Upper lobe of left lung (tissue), 6 donors: ENCODE measurements around the gene FN3K. TPM values are rescaled to one million over a fixed set of nuclear protein-coding genes. Genes with fewer than 3 reads are reported as not detected.
A peak's percentile ranks its signal among the peaks of the same experiment; 100 is the strongest.
"Not testable (repeated sequence)": the region's sequence is repeated elsewhere in the genome, so short reads cannot be mapped to it uniquely, and the experiment has no call there.

Source experiments
- ATAC-seq, 2 donors: fragments of 200-7000 bp; cut with Tn5 transposase; one replicate each; pipeline ENCODE4 v1.9.1; 2022; ENCODE audit warnings: mild to moderate bottlenecking in 2 of 2, moderate library complexity in 2 of 2; ENCODE audit not compliant: low FRiP score in 2 of 2
- DNase-seq, 2 donors: peaks; one replicate each; pipeline ENCODE4 v3.0.0-alpha.2; 2019 to 2020
- H3K27ac ChIP-seq, 4 donors: fragments of 200-600 bp; sonication (generic); one replicate each; pipeline ENCODE4 v1.5.1; 2016 to 2019
- H3K27me3 ChIP-seq, 4 donors: fragments of 200-600 bp; sonication (generic); one replicate each; pipeline ENCODE4 v1.5.1; 2017 to 2019
- H3K36me3 ChIP-seq, 4 donors: fragments of 200-600 bp; sonication (generic); one replicate each; pipeline ENCODE4 v1.5.1; 2016 to 2019
- H3K4me1 ChIP-seq, 4 donors: fragments of 200-600 bp; sonication (generic); one replicate each; pipeline ENCODE4 v1.5.1; 2018 to 2019
- H3K4me3 ChIP-seq, 4 donors: fragments of 200-600 bp; sonication (generic); one replicate each; pipeline ENCODE4 v1.5.1; 2017 to 2019; ENCODE audit warnings: mild to moderate bottlenecking in 2 of 4, moderate library complexity in 1 of 4
- H3K9me3 ChIP-seq, 4 donors: fragments of 200-600 bp; sonication (generic); one replicate each; pipeline ENCODE4 v1.5.1; 2018 to 2019
- EP300 ChIP-seq, 4 donors: sonication (generic); formaldehyde crosslinking; IDR thresholded peaks; one replicate each; pipeline ENCODE4 v1.5.1; 2017; ENCODE audit warnings: antibody characterized with exemption in 4 of 4, control low read depth in 2 of 4
- POLR2A ChIP-seq, 4 donors: fragments of 450-650 bp; IDR thresholded peaks; one replicate each; pipeline ENCODE4 v1.5.1; 2016 to 2017; ENCODE audit warnings: antibody characterized with exemption in 4 of 4, mild to moderate bottlenecking in 2 of 4
- POLR2AphosphoS5 ChIP-seq, 2 donors: sonication (generic); formaldehyde crosslinking; IDR thresholded peaks; one replicate each; pipeline ENCODE4 v1.5.1; 2017; ENCODE audit warnings: antibody characterized with exemption in 2 of 2
- WGBS, 2 donors: methylation state at CpG; one replicate each; pipeline ENCODE4 v1.1.5; 2017 to 2018; 5-methylcytosine and 5-hydroxymethylcytosine counted together
- total RNA-seq, 6 donors: library from RNA; depleted of rRNA in 4 of 6; stranded (reverse); fragments of >200 nt in 4 of 6; gene quantifications; one replicate each; pipeline versions ENCODE4 v1.1.0 to v1.2.1, GENCODE V29; 2016 to 2021
- TF ChIP-seq, protein P1 (sequence below), 6 experiments: fragments of 450-650 bp in 4 of 6; fragments of 200-600 bp in 2 of 6; sonication (generic) in 2 of 6; IDR thresholded peaks; one replicate each; pipeline ENCODE4 v1.5.1; 2016 to 2019; ENCODE audit warnings: antibody characterized with exemption in 6 of 6
- donor health status: DM: no; HTN: no; CAD: no; lungs with moderate emphysema.
- donor health status: DM: no; HTN: yes; CAD: no; lungs with severe emphysema.

Gene FN3K
- total RNA-seq, 6 donors from 2014 or later, result 10.8 to 63.9 (median 30.7) TPM

DNA sequence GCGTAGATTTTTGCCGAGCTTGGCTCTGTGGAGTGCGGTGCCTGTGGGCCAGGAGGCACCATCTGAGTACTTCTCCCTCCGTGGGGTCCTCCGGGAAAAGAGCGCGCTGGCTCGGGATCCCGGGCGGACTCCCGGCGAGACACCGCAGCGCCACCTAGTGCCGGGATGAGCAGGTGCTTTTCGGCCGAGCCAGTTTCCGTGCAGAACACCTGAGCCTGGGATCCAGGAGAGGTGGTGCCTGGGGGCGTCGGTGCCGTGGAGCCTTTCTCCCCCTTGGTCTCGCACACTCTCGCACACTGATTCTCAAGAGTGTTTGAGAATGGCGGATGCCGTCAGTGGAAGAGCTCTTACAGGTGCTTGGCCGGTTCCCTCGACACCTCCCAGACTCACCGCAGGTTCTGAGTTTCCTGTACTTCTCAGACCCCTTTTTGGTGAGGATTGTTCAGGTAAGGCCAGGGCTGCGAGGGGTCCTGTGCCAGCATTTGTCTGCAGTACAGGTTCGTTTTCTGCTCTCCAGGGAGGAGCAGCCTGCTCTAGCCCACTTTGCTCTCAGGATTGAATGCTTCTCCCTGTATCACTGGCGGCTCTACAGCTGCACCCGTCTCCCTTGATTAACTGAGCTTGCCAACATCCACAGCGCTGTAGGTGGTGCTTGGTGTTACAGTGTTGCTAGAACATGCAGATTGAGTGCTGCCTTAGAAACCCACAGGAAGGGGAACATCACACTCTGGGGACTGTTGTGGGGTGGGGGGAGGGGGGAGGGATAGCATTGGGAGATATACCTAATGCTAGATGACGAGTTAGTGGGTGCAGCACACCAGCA lies 39.8 kb downstream of the FN3K start:
- H3K36me3 ChIP-seq, result peaks cover 0 to 12% (median 4%) of the 10 kb centered on the region in 4 donors
- H3K4me1 ChIP-seq, result peaks cover 5 to 24% (median 8%) of the 10 kb centered on the region in 4 donors
- H3K9me3 ChIP-seq, result no peaks in the 10 kb centered on the region
- 36 to 37% methylated on average over 32 to 34 of the region's 34 CpGs for WGBS, 2 donors
- TF ChIP-seq EP300 (IDR thresholded peaks at IDR 0.05) (no peak), POLR2AphosphoS5 (IDR thresholded peaks at IDR 0.05) (no peak), POLR2A (IDR thresholded peaks at IDR 0.05) (no peak)
- TF ChIP-seq, protein P1, sequence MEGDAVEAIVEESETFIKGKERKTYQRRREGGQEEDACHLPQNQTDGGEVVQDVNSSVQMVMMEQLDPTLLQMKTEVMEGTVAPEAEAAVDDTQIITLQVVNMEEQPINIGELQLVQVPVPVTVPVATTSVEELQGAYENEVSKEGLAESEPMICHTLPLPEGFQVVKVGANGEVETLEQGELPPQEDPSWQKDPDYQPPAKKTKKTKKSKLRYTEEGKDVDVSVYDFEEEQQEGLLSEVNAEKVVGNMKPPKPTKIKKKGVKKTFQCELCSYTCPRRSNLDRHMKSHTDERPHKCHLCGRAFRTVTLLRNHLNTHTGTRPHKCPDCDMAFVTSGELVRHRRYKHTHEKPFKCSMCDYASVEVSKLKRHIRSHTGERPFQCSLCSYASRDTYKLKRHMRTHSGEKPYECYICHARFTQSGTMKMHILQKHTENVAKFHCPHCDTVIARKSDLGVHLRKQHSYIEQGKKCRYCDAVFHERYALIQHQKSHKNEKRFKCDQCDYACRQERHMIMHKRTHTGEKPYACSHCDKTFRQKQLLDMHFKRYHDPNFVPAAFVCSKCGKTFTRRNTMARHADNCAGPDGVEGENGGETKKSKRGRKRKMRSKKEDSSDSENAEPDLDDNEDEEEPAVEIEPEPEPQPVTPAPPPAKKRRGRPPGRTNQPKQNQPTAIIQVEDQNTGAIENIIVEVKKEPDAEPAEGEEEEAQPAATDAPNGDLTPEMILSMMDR (IDR thresholded peaks at IDR 0.05), result peak; percentile 84 to 90 (median 87)
- H3K27me3 ChIP-seq, result no peaks in the 10 kb centered on the region
- peak overlapping the region in 1 of 4 donors; percentile 25 for H3K4me3 ChIP-seq
- no peak overlapping the region for H3K27ac ChIP-seq
- peak; percentile 71 to 89 for DNase-seq
- ATAC-seq, result peak; percentile 63 to 78

DNA sequence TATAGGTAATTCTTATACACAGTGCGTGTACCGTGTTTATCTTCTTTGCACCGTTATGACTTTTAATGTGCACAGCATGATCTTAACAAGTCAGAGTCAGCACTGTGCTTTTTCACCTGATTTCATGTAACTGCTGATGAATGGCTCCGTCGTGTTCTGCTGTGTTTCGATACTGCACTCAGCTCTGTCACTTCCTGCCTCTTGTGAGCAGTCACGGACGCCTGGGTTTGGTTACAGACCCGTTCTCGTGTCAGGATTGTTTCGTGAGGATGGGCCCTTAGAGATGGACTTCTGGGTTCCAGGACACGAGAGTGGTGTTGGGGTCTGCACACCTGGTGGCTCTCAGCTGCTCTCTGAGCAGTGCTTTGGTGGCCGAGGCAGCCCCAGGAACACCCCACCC lies 41.0 kb downstream of the FN3K start:
- Histone ChIP-seq H3K36me3 (peaks cover 0 to 11% (median 4%) of the 10 kb centered on the region in 4 donors), H3K4me1 (peaks cover 5 to 23% (median 8%) of the 10 kb centered on the region in 4 donors), H3K9me3 (no peaks in the 10 kb centered on the region), H3K27me3 (no peaks in the 10 kb centered on the region), H3K4me3 (no peak overlapping the region), H3K27ac (no peak overlapping the region)
- DNase-seq (no peak), ATAC-seq (no peak)
- TF ChIP-seq, protein P1 (IDR thresholded peaks at IDR 0.05), result no peak
- no peak for TF ChIP-seq EP300 (IDR thresholded peaks at IDR 0.05)
- no peak for TF ChIP-seq POLR2AphosphoS5 (IDR thresholded peaks at IDR 0.05)
- TF ChIP-seq POLR2A (IDR thresholded peaks at IDR 0.05), result no peak
- 86 to 91% methylated on average over 13 of the region's 13 CpGs for WGBS, 2 donors

DNA sequence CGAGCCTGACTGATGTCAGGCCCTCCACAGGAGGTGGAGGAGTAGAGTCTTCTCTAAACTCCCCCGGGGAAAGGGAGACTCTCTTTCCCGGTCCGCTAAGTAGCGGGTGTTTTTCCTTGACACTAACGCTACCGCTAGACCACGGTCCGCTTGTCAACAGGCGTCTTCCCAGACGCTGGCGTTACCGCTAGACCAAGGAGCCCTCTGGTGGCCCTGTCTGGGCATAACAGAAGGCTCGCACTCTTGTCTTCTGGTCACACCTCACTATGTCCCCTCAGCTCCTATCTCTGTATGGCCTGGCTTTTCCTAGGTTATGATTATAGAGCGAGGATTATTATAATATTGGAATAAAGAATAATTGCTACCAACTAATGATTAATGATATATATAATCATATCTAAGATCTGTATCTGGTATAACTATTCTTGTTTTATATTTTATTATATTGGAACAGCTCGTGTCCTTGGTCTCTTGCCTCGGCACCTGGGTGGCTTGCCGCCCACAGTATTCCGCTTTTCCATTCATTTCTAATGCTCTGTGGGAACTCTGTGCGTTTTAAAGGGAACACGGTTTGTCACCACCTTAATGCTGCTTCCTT lies 42.5 kb downstream of the FN3K start:
- WGBS, 2 donors, result 75 to 77% methylated on average over 17 to 21 of the region's 21 CpGs
- not testable (repeated sequence) for H3K4me3 ChIP-seq, ATAC-seq, DNase-seq, H3K9me3 ChIP-seq, H3K36me3 ChIP-seq, H3K27ac ChIP-seq, H3K27me3 ChIP-seq
- peaks cover 10 to 20% (median 16%) of the 10 kb centered on the region in 4 donors for H3K4me1 ChIP-seq
- TF ChIP-seq, protein P1 (IDR thresholded peaks at IDR 0.05), result peak in 3 of 6 experiments; percentile 22 to 27 (median 26)

DNA sequence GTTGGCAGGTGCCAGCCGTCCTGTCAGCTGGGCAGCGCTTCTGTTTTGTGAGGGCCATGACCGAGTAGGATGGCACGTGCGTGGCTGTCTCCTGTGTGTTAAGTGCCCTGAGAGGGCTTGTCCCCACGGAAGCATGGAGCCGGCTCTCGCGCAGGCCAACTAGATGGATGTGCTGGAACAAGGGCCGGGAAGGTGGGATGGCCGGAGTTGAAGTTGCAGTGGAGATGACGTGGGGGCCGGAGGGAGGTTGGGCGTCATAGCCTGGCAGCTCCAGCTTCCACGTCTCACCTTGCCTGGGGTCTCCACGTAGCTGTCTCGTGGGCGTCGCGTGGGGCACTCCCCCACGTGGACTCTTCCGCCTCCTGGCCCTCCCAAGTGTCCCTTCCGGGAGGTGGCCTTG lies 44.1 kb downstream of the FN3K start:
- H3K27ac ChIP-seq, result no peak overlapping the region
- ATAC-seq (no peak), DNase-seq (no peak)
- H3K9me3 ChIP-seq, result no peaks in the 10 kb centered on the region
- no peaks in the 10 kb centered on the region for H3K27me3 ChIP-seq
- peaks cover 10 to 18% (median 15%) of the 10 kb centered on the region in 4 donors for H3K4me1 ChIP-seq
- WGBS, 2 donors, result 94 to 98% methylated on average over 22 to 23 of the region's 23 CpGs
- peaks cover 0 to 22% (median 9%) of the 10 kb centered on the region in 4 donors for H3K36me3 ChIP-seq
- no peak for TF ChIP-seq POLR2A (IDR thresholded peaks at IDR 0.05)
- TF ChIP-seq, protein P1 (IDR thresholded peaks at IDR 0.05), result no peak
- TF ChIP-seq EP300 (IDR thresholded peaks at IDR 0.05), result no peak
- no peak for TF ChIP-seq POLR2AphosphoS5 (IDR thresholded peaks at IDR 0.05)
- no peak overlapping the region for H3K4me3 ChIP-seq
